HG02943 (cell line): Measurements from ENCODE around the gene ATG4C.

Experiments used
- ATAC-seq: cut with Tn5 transposase; IDR thresholded peaks from one replicate; pipeline ENCODE4 v1.9.1; 2021; ENCODE audit warnings: mild to moderate bottlenecking, low read depth, moderate library complexity; ENCODE audit not compliant: unreplicated experiment

ATG4C gene

GRCh38 chr1:62833529-62833928 lies 49.6 kb downstream of the ATG4C start:
- ATAC-seq: no peak

GRCh38 chr1:62834400-62834961 lies 50.5 kb downstream of the ATG4C start:
- no peak for ATAC-seq

- ATAC-seq: no peak
Measured at GRCh38 chr1:62836856-62837540, 53.1 kb downstream of the ATG4C start.

- ATAC-seq: no peak
Measured at GRCh38 chr1:62840555-62840954, 56.6 kb downstream of the ATG4C start.

GRCh38 chr1:62841587-62842169 lies 57.7 kb downstream of the ATG4C start:
- no peak for ATAC-seq

- ATAC-seq: no peak
Measured at GRCh38 chr1:62844030-62844429, 60.1 kb downstream of the ATG4C start.

GRCh38 chr1:62849031-62849430 lies 65.1 kb downstream of the ATG4C start:
- no peak for ATAC-seq

- no peak for ATAC-seq
Measured at GRCh38 chr1:62852253-62852652, 68.3 kb downstream of the ATG4C start.

GRCh38 chr1:62856960-62857359 lies 73.0 kb downstream of the ATG4C start:
- no peak for ATAC-seq

- ATAC-seq: no peak
Measured at GRCh38 chr1:62869217-62869754, 85.4 kb downstream of the ATG4C start.

GRCh38 chr1:62870148-62870547 lies 86.2 kb downstream of the ATG4C start:
- ATAC-seq: no peak

GRCh38 chr1:62875676-62876075 lies 91.7 kb downstream of the ATG4C start:
- no peak for ATAC-seq

GRCh38 chr1:62876535-62876934 lies 92.6 kb downstream of the ATG4C start:
- no peak for ATAC-seq

GRCh38 chr1:62877579-62877978 lies 93.6 kb downstream of the ATG4C start:
- no peak for ATAC-seq

- ATAC-seq: no peak
Measured at GRCh38 chr1:62879962-62880361, 96.0 kb downstream of the ATG4C start.

GRCh38 chr1:62882201-62883104 lies 98.5 kb downstream of the ATG4C start:
- no peak for ATAC-seq

- ATAC-seq: no peak
Measured at GRCh38 chr1:62884156-62884740, 100.3 kb downstream of the ATG4C start.

- ATAC-seq: no peak
Measured at GRCh38 chr1:62887799-62888507, 104.0 kb downstream of the ATG4C start.

GRCh38 chr1:62891956-62892562 lies 108.1 kb downstream of the ATG4C start:
- no peak for ATAC-seq
